HG02642 (cell line): ENCODE results near the gene ANTXR1.

ENCODE experiments used
- ATAC-seq: cut with Tn5 transposase; IDR thresholded peaks from one replicate; pipeline ENCODE4 v1.9.1; 2021; ENCODE audit warnings: mild to moderate bottlenecking; ENCODE audit not compliant: unreplicated experiment, poor library complexity

Gene ANTXR1

DNA sequence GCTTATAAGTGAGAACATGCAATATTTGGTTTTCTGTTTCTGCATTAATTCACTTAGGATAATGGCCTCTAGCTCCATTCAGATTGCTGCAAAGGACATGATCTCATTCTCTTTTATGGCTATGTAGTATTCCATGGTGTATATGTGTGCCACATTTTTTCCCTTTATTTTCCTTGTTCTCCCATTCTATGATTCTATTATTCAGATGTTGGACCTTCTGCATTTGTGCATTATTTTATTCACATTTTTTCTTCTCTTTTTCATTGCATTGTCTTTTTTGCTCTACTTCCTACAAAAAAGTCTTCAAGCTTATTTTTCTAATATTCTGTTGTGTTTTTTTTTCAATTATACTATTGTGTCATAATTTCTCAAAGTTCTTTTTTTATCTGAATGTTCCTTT lies 11.1 kb upstream of the ANTXR1 start:
- no peak for ATAC-seq

DNA sequence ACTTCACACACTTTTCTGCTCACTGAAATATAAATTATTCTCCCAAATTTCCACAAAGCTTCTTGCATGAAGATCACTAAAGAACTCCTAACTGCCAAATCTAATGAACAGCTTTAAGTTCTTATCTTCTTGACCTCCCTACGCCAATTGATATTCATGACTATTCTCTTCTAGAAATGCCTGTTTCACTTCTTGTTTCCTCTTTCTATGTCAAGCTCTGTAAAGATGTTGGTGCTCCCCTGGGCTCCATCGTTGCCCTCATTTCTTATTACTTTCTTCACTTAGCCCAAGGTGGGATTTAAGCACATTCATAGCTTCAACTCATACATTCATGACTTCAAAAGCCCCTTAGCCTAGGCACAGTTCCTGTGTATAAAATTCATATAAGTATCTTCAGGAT lies 9.2 kb upstream of the ANTXR1 start:
- no peak for ATAC-seq

DNA sequence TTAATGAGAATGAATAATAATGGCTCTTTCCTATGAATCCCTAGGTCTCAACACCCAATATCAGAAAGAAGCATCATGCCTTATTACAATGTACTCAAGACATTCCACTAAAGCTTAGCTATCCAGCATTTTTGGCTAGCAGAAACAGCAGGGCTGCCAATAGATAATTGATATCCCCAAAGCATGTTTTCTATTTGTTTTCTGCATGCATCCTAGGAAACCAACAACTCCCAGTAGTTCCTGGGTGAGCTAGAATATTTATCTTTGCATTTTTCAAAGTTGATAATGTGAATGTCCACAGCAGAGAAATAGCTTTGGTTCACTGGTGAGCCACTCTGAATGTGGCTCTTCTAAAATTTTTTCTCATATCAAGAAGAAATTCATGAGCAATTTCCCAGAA lies 5.8 kb upstream of the ANTXR1 start:
- no peak for ATAC-seq

DNA sequence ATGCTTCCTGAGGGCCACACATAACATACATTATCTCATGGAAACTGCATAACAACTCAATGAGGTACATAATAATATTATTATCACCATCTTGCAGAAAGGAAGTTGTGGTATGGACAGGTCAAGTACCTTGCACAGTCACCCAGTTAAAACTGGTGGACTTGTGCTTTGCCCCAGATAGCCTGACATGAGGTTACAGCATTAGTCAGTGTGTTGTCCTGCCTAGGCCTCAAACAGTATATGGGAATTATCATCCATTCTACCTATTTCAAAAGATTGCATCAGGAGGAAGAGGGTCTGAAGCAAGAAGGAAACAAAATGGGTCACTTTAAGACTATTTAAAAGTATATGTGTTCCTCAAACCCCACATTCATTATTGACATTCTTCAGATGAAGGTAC lies 5.4 kb upstream of the ANTXR1 start:
- ATAC-seq, result no peak

DNA sequence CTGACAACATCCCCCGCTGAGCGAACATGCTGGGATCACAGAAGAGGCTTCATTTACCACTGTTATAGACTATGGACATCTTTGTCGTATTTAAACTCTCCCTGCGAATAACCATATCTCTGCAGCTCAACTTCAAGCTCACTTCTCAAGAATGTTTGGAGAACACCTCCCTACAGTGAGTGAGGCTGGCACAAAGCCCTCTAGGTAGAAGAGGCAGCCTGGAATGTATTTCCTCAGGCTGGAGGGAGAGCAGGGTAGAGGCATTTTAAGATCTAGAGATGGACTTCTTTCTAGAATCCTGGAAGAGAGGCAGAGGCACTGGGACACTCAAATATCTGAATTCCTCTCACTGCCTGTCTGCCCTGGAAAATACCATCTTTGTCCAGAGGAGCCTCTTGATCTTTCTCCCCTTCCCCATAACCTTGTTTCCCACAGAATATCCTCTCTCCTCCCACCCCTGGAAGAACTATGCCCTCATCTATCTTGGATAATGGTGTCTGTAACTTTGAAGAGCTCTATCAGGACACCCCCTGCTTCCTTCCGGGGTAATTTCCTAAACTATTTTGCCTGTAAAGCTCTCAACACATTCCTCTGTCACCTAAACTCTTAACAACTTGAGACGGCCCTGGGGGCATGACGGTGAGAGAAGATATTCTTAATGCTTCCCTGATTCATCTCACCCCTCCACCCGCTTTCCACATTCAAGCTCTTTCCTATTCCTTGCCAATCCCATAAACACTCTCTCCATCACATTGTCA lies 2.4 kb upstream of the ANTXR1 start:
- ATAC-seq, result no peak

DNA sequence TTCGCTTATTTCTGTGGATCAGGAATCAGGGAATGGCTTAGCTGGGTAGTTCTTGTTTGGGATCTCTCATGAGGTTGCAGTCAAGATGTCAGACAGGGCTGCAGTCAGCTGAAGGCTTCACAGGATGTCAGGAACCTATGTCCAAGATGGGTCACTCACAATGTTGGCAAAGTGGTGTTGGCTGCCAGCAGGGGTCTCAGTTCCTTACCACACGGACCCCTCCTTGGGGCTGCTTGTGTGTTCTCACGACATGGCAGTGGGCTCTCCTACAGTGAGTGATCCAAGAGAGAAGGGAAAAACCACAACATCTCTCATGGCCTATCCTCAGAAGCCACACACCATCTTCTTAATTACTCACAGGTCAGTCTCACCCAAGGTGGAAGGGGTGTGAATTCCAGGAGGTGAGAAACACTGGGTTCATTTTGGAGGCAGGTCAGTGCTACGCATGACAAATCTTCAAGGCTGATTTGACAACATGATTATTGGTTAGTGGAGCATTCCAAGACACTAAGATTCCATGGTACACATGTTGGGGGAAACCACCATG lies 1.3 kb upstream of the ANTXR1 start:
- no peak for ATAC-seq

DNA sequence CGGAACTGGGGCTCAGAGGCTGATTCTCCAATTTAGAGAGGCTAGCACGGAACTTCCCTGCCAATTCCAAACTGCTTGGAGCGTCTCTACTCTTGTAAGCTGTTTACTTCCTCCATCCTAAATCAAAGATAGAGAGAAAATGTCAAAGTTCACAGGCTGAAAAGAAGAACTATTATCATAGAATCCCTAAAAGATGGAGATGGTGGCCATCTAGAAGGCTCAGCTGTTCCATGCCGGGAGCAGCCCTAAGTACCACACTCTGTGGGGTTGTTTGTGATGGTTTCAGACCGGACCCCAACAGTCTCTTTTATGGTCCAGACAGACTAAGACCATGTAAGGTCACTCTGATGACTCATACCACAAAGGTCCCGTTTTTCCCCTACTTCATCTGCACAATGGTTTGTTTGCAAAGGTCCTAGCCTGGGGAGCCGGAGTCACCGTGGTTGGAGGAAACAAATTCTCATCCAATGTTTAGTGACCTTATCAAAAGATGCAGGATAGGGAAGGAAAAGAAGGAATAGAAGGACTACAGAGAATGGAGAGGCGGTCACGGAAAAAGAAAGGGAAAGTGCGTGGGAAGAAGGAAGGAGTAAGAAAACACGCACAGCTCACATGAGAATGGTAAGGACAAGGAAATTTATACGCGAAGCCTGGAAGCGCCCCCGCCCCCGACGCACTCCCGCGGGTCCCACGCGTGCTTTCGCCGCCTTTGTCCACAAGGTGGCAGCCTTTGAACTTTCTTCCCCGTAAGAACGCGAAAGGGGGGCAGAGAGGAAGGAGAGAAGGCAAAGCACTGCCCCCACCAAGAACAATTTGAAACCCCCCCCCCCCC lies 453 bp upstream of the ANTXR1 start:
- ATAC-seq, result peak; percentile 53

DNA sequence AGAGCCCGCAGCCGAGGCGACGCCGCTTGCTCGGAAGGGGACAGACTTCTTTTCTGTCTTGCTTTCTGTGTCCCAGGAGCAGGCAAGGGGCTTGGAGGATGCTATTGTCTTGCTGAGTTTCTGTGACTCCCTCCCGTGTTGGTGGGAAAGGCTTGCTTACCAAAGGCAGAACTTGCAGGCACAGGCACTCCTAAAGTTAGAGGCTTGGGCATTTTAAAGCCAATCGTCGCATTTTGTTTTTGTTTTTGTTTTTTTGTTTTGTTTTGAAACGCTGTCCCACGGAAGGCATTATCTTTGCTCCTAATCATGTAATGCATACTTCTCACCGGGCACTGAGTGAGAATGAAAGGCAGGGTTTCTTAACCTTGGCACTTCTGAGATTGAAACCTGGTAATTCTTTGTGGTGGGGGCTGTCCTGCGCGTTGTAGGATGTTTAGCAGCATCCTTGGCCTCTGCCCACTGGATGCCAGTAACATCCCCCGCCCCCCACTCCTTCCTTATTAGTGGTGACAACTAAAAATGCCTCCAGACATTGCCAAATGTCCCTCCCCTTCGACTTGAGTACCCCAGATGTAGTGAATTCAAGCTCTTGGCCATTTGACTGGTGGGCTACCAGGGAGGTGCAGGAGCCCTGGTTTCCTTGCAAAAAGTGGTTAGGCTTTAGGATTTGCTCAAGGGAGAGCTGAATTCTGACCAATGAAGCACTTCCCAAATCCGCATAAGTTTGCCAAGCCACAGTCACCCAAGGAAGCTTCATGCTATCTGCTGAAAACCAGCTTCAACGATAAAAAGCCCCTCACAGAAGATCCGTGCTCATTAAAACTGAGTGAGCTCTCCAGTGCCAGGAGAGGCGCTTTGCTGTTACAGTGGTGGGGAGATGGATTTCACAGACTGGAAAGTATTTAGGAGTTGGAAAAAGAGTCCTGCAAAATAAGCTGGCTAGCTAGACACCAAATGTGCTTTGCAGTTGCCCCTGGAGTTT lies 1.2 kb downstream of the ANTXR1 start:
- ATAC-seq, result no peak

DNA sequence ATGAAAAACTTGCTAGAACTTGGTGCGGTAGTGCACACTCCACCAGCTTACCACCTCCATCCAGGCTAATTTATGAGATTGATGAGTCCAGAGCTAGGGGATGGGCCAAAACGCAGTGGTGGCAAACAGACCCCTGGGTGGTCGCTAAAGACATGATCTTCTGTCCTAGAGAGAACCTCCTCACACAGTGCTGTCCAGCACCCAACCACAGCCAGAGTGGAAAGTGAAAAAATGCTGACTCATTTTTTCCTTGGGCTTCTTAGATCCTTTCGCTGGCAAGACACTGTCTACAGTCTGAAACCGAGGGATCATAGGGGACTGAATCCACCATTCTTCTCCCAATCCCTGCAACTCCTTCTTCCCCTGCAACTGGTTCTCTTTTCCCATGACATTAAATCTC lies 4.1 kb downstream of the ANTXR1 start:
- no peak for ATAC-seq

DNA sequence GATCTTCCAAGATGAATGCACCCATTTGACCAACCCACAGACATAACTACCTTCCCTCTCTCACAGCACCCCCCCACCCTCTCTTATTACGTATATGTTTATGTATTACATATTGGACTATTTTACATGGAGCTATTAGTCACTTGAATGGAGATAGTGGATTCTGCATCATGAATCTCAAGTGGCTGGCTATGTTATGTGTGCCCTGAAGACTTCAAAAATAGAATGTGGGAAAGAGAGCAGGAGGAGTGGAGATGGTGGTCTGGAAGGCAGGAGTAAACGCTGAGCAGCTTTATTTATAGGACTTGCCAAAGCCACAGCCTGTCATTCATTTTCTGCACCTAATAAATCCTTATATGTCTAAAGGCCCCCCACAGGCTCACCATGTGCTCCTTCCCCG lies 4.9 kb downstream of the ANTXR1 start:
- ATAC-seq, result no peak

DNA sequence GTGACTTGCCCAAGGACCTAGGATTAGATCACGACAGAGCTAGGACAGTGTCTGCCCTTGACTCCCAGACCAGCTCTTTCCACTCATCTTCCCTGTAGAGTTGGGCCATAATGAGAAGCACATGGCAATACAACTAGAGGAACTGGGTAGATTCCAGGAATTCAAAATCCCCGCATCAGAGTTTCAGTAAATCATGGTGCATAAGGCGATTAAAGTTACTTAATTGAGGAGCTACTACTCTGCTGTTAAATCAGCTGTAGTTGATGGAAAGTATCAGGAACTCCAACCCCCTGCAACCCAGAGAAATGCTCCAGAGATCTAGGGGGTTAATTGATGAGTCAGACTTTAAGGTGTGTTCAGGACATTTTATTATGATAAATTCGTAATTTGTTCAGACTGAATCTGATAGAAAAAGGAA lies 5.7 kb downstream of the ANTXR1 start:
- ATAC-seq, result no peak

DNA sequence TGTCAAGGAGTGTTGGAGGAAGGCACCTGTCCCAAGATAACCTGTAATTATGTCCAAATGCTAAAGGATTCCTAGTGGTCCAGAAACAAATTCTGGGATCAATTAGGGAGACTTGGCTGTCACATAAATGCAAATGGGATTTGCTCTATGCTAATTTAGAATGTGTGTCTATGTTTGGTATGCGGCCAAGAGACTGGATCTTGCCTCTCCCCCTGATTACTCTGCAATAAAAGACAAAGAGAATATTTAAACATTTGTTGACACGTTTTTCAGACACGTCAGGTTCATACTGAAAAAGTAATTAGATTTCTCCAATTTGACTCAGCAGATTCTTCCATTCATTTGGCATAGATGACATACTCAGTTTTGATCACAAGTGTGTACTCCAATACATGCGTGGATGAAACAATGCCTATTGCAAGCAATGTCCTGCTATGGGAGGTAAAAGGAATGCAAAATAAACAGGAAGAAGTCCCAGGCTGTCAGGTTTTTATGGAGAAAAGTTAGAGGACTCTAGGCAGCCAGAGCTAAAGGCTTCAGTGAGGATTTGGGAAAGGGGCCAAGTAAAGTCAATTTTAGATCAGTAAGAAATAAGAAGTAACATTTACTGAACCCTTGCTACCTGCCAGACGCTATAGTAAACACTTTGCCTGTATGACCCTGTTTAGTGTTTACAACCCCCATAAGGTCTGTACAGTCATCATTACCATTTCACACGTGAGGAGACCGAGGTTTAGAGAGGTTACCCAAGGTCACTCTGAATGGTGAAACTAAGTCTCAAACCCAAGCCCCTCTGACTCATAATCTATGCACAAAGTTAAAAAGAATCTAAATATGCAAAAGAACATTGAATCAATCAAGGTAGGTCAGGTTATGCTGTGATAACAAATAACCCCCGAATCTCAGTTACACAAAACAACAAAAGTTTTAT lies 7.8 kb downstream of the ANTXR1 start:
- ATAC-seq, result no peak

DNA sequence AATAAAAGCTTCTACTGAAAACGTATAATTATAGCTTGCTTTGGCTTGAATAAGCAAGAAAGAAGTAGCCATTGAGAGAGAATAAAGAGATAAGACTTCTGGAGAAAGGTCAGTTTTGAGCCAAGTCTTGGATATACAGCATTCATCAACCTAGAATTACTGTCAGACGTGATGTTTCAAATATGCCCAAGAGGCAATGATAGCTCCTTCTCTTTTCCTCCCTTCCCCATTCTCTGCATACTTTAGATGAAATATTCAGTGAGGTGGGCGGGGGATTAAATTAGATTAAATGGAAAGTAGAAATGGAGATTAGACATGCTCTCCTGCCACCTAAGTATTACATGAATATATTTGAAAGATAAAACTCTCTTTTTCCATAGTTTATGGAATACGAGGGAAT lies 8.7 kb downstream of the ANTXR1 start:
- ATAC-seq, result no peak

DNA sequence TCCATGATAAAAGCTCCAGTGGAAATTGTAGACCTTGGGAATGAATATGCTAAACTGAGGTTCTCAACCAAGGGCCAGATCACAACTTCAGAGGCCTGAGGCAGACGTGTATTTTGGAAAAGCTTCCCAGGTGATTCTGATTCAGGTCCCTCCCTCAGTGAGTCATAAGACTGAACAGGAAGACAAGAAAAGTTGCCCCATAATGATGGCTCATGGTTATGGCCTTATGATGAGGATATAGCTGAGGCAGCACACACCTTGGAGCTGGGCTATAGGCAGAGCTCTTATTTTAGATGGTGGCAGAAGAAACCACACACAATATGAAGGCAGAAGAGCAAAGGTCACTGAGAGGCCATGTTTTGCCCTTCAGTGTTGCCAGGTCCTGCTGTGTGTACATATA lies 9.6 kb downstream of the ANTXR1 start:
- no peak for ATAC-seq

DNA sequence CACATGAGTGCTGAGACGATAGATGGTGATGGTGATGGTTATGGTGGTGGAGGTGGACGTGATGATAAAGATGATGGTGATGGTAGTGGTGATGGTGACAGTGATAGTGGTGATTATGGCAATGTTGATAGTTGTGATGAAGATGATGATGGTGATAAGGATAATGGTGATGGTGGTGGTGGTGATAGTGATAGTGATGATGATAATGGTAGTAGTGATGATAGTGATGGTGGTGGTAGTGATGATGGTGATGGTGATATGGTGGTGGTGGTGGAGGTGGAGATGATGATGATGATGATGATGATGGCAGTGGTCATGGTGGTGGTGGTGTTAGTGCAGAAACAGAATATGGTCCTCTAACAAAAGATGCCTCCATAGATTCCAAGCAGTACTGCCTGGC lies 10.3 kb downstream of the ANTXR1 start:
- ATAC-seq, result no peak

DNA sequence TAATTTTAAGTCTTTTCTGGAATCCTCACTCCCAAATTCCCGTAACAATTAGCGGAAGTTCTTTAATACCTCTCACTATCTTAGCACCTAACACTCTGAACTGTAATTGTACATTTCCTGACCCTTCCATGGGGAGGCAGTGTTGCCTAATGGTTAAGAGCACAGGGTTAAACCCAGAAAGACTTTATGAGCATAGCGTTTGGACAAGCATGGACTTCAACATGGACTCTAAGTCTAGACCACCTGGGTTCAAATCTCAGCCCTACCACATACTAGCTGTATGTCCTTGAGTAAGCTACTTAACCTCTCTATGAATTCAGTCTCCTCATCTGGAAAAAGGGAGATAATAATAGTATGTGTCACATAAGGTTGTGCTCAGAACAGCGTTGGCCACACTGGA lies 13.0 kb downstream of the ANTXR1 start:
- ATAC-seq, result no peak

DNA sequence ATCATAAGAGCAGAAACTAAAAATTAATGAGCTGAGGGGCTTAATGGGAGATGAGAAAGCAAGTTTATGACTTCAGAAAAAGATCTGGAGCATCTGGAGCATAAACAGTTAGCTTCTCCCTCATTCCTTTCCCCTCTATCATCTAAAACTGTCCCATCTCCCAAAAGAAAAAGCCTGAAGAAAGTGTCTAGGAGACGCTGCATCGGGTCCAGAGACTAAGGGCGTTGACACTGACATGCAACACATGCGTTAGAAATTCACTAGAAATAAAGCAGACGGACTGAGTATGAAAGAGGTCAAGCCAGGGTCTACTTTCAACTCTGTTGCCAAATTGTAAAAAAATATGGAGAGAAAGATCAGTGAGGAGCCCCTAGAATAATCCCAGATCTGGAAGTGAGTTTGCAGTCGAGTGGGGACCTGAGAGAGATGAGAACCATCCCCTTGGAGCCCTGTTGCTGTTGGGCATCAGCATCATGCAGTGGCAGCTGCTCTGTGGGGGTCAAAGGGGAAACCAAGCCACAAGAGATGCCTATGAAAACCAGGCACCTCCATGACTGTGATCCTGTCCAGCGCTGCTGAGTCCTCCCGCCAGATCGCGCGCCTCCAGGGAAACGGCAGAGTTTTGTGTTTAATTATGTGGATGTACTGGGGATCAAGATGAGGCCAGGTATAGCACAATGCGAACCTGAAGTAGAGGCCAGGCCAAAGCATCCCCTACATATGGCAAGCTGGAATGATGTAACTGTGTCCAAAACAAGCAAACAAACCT lies 13.9 kb downstream of the ANTXR1 start:
- no peak for ATAC-seq

DNA sequence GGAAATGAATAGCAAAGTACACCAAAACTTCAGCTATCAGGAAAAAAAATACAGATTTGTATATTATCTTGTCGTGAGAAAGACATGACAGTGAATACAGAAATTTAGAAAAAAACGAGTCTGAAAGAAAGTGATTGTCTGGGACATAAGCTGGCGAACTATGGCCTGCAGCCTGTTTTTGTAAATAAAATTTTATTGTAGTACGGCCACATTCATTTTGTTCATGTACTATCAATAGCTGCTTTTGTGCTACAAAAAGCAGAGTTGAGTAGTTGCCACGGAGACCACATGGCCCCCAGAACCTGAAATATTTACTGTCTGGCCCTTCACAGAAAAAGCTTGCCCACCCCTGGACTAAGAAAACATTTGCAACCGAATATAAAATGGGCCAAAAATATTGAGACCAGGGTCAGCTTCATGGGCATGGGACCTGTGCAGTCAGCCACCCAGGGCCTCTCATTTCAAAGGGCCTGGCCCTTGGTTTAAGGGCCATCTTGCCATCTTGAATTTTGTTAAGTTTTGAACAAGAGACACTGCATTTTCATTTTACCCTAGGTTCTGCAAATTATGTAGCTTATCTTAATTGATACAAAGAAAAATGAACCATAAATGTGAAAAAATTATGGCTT lies 17.9 kb downstream of the ANTXR1 start:
- ATAC-seq, result no peak
